D721Med (cell line): ENCODE measurements around the gene TMEM82.

ENCODE experiments used
- DNase-seq: peaks from one replicate; pipeline ENCODE4 v3.0.0; 2011; ENCODE audit warnings: low spot score; ENCODE audit not compliant: insufficient read length
- FAIRE-seq: peaks from 2 replicates; lab custom pipeline; 2011; peaks lifted over from hg19 to GRCh38; lab: Jason Lieb, UNC
- CTCF ChIP-seq: IDR thresholded peaks from 2 replicates; pipeline ENCODE4 v1.5.1; 2012; ENCODE audit warnings: mild to moderate bottlenecking, control low read depth; ENCODE audit not compliant: insufficient read depth; ENCODE audit errors: missing control alignments

The TMEM82 gene

GRCh38 chr1:15702722-15703550, 39.4 kb upstream of the TMEM82 start:
- no peak for FAIRE-seq
- no peak for DNase-seq
- TF ChIP-seq CTCF, result no peak

GRCh38 chr1:15703562-15703961, 38.7 kb upstream of the TMEM82 start:
- DNase-seq (no peak), FAIRE-seq (no peak)
- TF ChIP-seq CTCF, result no peak

- no peak for FAIRE-seq
- no peak for TF ChIP-seq CTCF
These were observed 37.6 kb upstream of the TMEM82 start for GRCh38 chr1:15704526-15705183.

GRCh38 chr1:15705184-15705566, 37.1 kb upstream of the TMEM82 start:
- no peak for TF ChIP-seq CTCF
- FAIRE-seq, result no peak
- DNase-seq, result no peak

More at GRCh38 chr1:15704526-15705183, 37.6 kb upstream of the TMEM82 start:
- no peak for DNase-seq

- DNase-seq (no peak), FAIRE-seq (no peak)
- TF ChIP-seq CTCF, result no peak
These were observed 35.5 kb upstream of the TMEM82 start for GRCh38 chr1:15706751-15707150.

GRCh38 chr1:15707239-15707925, 34.9 kb upstream of the TMEM82 start:
- no peak for TF ChIP-seq CTCF
- FAIRE-seq (no peak), DNase-seq (no peak)
